ENCODE data around the gene CISH. TPM values are rescaled to one million over a fixed set of nuclear protein-coding genes. Genes with fewer than 3 reads are reported as not detected.

Gene CISH
- total and polyA plus RNA-seq, 9 of the 15 experiments (the other 6 are each of a cell fraction or from before 2014, with no cell fraction given): 1.7 to 47.7 (median 18.3) TPM

GRCh38 chr3:50604628-50605588, 6.7 kb downstream of the CISH start (continued):
- TF ChIP-seq CBX8 (IDR thresholded peaks at IDR 0.05; ENCODE audit: borderline replicate concordance, extremely low read depth, low read depth, low read length, poor library complexity, severe bottlenecking): no peak
- TF ChIP-seq TAF15 (IDR thresholded peaks at IDR 0.05; ENCODE audit: low read depth, low read length): no peak
- no peak for TF ChIP-seq EHMT2 (IDR thresholded peaks at IDR 0.05)
- TF ChIP-seq CXXC5 (CRISPR knock-in tag; IDR thresholded peaks at IDR 0.05): peak; percentile 28; the same call in 1 of the 2 replicates
- no peak for TF ChIP-seq HMGXB4 (CRISPR knock-in tag; IDR thresholded peaks at IDR 0.05)
- TF ChIP-seq TFE3 (CRISPR knock-in tag; IDR thresholded peaks at IDR 0.05): no peak
- no peak for TF ChIP-seq MIER1 (IDR thresholded peaks at IDR 0.05; ENCODE audit: low read depth)
- TF ChIP-seq PATZ1 (CRISPR knock-in tag; IDR thresholded peaks at IDR 0.05; ENCODE audit: borderline replicate concordance): 0 out of 2 replicates have a peak, but pooled peaks have one; percentile 67
- TF ChIP-seq, protein P1, sequence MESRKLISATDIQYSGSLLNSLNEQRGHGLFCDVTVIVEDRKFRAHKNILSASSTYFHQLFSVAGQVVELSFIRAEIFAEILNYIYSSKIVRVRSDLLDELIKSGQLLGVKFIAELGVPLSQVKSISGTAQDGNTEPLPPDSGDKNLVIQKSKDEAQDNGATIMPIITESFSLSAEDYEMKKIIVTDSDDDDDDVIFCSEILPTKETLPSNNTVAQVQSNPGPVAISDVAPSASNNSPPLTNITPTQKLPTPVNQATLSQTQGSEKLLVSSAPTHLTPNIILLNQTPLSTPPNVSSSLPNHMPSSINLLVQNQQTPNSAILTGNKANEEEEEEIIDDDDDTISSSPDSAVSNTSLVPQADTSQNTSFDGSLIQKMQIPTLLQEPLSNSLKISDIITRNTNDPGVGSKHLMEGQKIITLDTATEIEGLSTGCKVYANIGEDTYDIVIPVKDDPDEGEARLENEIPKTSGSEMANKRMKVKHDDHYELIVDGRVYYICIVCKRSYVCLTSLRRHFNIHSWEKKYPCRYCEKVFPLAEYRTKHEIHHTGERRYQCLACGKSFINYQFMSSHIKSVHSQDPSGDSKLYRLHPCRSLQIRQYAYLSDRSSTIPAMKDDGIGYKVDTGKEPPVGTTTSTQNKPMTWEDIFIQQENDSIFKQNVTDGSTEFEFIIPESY (CRISPR knock-in tag; IDR thresholded peaks at IDR 0.05): peak; percentile 96
- TF ChIP-seq USF1 (CRISPR knock-in tag; IDR thresholded peaks at IDR 0.05): no peak
- TF ChIP-seq, protein P2, sequence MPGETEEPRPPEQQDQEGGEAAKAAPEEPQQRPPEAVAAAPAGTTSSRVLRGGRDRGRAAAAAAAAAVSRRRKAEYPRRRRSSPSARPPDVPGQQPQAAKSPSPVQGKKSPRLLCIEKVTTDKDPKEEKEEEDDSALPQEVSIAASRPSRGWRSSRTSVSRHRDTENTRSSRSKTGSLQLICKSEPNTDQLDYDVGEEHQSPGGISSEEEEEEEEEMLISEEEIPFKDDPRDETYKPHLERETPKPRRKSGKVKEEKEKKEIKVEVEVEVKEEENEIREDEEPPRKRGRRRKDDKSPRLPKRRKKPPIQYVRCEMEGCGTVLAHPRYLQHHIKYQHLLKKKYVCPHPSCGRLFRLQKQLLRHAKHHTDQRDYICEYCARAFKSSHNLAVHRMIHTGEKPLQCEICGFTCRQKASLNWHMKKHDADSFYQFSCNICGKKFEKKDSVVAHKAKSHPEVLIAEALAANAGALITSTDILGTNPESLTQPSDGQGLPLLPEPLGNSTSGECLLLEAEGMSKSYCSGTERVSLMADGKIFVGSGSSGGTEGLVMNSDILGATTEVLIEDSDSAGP (CRISPR knock-in tag; IDR thresholded peaks at IDR 0.05): no peak
- no peak for TF ChIP-seq SIN3B (IDR thresholded peaks at IDR 0.05; ENCODE audit: low read depth)
- TF ChIP-seq RBM14 (IDR thresholded peaks at IDR 0.05; ENCODE audit: borderline replicate concordance, insufficient read depth, low read depth, low read length): no peak
- no peak for TF ChIP-seq IRF2 (CRISPR knock-in tag; IDR thresholded peaks at IDR 0.05)
- TF ChIP-seq ARID2 (IDR thresholded peaks at IDR 0.05): 0 out of 2 replicates have a peak, but pooled peaks have one; percentile 19

Measured in K562 (cell line).